HEK293 (cell line): Measurements from ENCODE around the gene C10orf67.
"Not testable (repeated sequence)": the region's sequence is repeated elsewhere in the genome, so short reads cannot be mapped to it uniquely, and the experiment has no call there.

Source experiments
- CTCF ChIP-seq: fragments of 450-650 bp; formaldehyde crosslinking; IDR thresholded peaks from 2 replicates; pipeline ENCODE4 v1.5.1; 2016; ENCODE audit warnings: missing biosample characterization, missing genetic modification characterization
- REPIN1 ChIP-seq: fragments of 450-650 bp; formaldehyde crosslinking; IDR thresholded peaks from 2 replicates; pipeline ENCODE4 v1.5.1; 2017; ENCODE audit warnings: missing biosample characterization, missing genetic modification characterization, low read depth
- REST ChIP-seq: fragments of 450-650 bp; formaldehyde crosslinking; IDR thresholded peaks from 2 replicates; pipeline ENCODE4 v1.5.1; 2016; ENCODE audit warnings: missing biosample characterization, missing genetic modification characterization
- ZNF211 ChIP-seq: fragments of 450-650 bp; formaldehyde crosslinking; IDR thresholded peaks from 2 replicates; pipeline ENCODE4 v1.5.1; 2016; ENCODE audit warnings: low read depth, missing biosample characterization, missing genetic modification characterization
- ZNF274 ChIP-seq, 2 experiments: fragments of 200-500 bp in 1 of 2; fragments of 450-650 bp in 1 of 2; sonication (Bioruptor generic) in 1 of 2; formaldehyde crosslinking in 1 of 2; IDR thresholded peaks; 2 replicates each; pipeline versions ENCODE4 v1.5.1 to v1.6.1; 2014 to 2016; ENCODE audit warnings: borderline replicate concordance in 1 of 2, inconsistent platforms in 1 of 2, low read length in 1 of 2, missing biosample characterization in 1 of 2, missing genetic modification characterization in 1 of 2
- ZNF626 ChIP-seq: fragments of 450-650 bp; sonication (Bioruptor Pico); formaldehyde crosslinking; IDR thresholded peaks from 2 replicates; pipeline ENCODE4 v1.5.1; 2018; ENCODE audit warnings: missing biosample characterization, missing genetic modification characterization, inconsistent platforms
- ZNF704 ChIP-seq: fragments of 450-650 bp; formaldehyde crosslinking; IDR thresholded peaks from 2 replicates; pipeline ENCODE4 v1.5.1; 2016; ENCODE audit warnings: missing biosample characterization, missing genetic modification characterization
- ZNF776 ChIP-seq: fragments of 450-650 bp; formaldehyde crosslinking; IDR thresholded peaks from 2 replicates; pipeline ENCODE4 v1.5.0; 2017; ENCODE audit warnings: missing biosample characterization, missing genetic modification characterization, borderline replicate concordance

- TF ChIP-seq CTCF; REPIN1 (tag by site-specific recombination); REST; ZNF704 (tag by site-specific recombination); ZNF626 (tag by site-specific recombination); ZNF274 (IDR thresholded peaks at IDR 0.05; ENCODE audit: low read length); ZNF274 (tag by site-specific recombination; IDR thresholded peaks at IDR 0.05; ENCODE audit: borderline replicate concordance); ZNF776 (tag by site-specific recombination); ZNF211 (tag by site-specific recombination): not testable (repeated sequence)
These were observed 102.8 kb downstream of the C10orf67 start for GRCh38 chr10:23241779-23242178.
